K562 (cell line): ENCODE data around the gene CPA2. TPM values are rescaled to one million over a fixed set of nuclear protein-coding genes. Genes with fewer than 3 reads are reported as not detected.

Experiments used
- ATAC-seq: fragments of 200-7000 bp; cut with Tn5 transposase; 3 replicates; pipeline ENCODE4 v1.9.1; 2020; ENCODE audit warnings: moderate library complexity
- BruUV-seq: library from RNA; stranded (reverse); fragments of 400-500 nt; replicated peaks from 2 replicates; lab custom pipeline; 2021; lab: Mats Ljungman, UMichigan
- CTCF ChIA-PET: fragments of 300-600 bp; formaldehyde crosslinking; extraction: SDS; loops from one replicate; lab custom pipeline; 2021; ENCODE audit warnings: low intra/inter-chr PET ratio; lab: Yijun Ruan, JAX
- POLR2A ChIA-PET: fragments of 300-600, 350-650 bp; sonication (Branson Sonifier 250); formaldehyde crosslinking; extraction: SDS; loops from one replicate; lab custom pipeline; 2021; ENCODE audit warnings: antibody characterized with exemption, inconsistent platforms; lab: Yijun Ruan, JAX
- DNase-seq, 4 experiments: peaks; one replicate each; pipeline versions ENCODE4 v3.0.0 to v3.0.0-alpha.2; 2011 to 2018; ENCODE audit warnings: low spot score in 3 of 4, mixed read lengths in 3 of 4; ENCODE audit errors: extremely low read depth in 1 of 4
- FAIRE-seq: peaks from 2 replicates; lab custom pipeline; 2011; peaks lifted over from hg19 to GRCh38; lab: Jason Lieb, UNC
- H2AFZ ChIP-seq: 2 replicates; pipeline ENCODE4 v1.6.0; 2011; ENCODE audit warnings: low read depth, low read length, control low read depth, inconsistent platforms
- H3K27ac ChIP-seq: fragments of 200-600 bp; 3 replicates; pipeline ENCODE4 v1.8.0; 2011; ENCODE audit warnings: low read depth, mild to moderate bottlenecking, control low read depth, inconsistent platforms, low read length, moderate library complexity, mixed read lengths; ENCODE audit errors: extremely low read depth
- H3K27me3 ChIP-seq, 2 experiments: fragments of 300-600 bp in 1 of 2; 2 replicates in 1 of 2; 3 replicates in 1 of 2; pipeline versions ENCODE4 v1.6.0 to v1.8.0; 2011; ENCODE audit warnings: inconsistent platforms in 2 of 2, low read length in 2 of 2, mild to moderate bottlenecking in 1 of 2, mixed read lengths in 1 of 2, moderate library complexity in 1 of 2; ENCODE audit not compliant: control insufficient read depth in 2 of 2, insufficient read depth in 2 of 2
- H3K36me3 ChIP-seq: fragments of 300-600 bp; 3 replicates; pipeline ENCODE4 v1.8.0; 2011; ENCODE audit warnings: mild to moderate bottlenecking, low read length, inconsistent platforms; ENCODE audit not compliant: control insufficient read depth, insufficient read depth
- H3K4me1 ChIP-seq, 2 experiments: fragments of 200-600 bp in 1 of 2; replicated peaks in 1 of 2; 2 replicates in 1 of 2; 3 replicates in 1 of 2; pipeline versions ENCODE4 v1.5.1 to v1.8.0; 2011; ENCODE audit warnings: inconsistent platforms in 2 of 2, low read length in 2 of 2, mild to moderate bottlenecking in 1 of 2, mixed read lengths in 1 of 2, moderate library complexity in 1 of 2; ENCODE audit not compliant: control insufficient read depth in 2 of 2, insufficient read depth in 2 of 2
- H3K4me2 ChIP-seq: 2 replicates; pipeline ENCODE4 v1.6.1; 2011; ENCODE audit warnings: low read length, control low read depth, inconsistent platforms, mixed read lengths; ENCODE audit not compliant: insufficient read depth
- H3K4me3 ChIP-seq: fragments of 200-600 bp; sonication (generic), shearing (Covaris generic); 2 replicates; pipeline ENCODE4 v1.5.1; 2016; ENCODE audit warnings: control low read depth, inconsistent platforms
- H3K79me2 ChIP-seq: fragments of 200-600 bp; 3 replicates; pipeline ENCODE4 v1.8.0; 2011; ENCODE audit warnings: low read length, inconsistent platforms; ENCODE audit not compliant: control insufficient read depth, insufficient read depth
- H3K9ac ChIP-seq, 2 experiments: 2 replicates each; pipeline versions ENCODE4 v1.6.0 to v1.6.1; 2011; ENCODE audit warnings: low read depth in 2 of 2, low read length in 2 of 2, control low read depth in 1 of 2, inconsistent platforms in 1 of 2, mild to moderate bottlenecking in 1 of 2, mixed read lengths in 1 of 2; ENCODE audit not compliant: insufficient read depth in 1 of 2
- H3K9me1 ChIP-seq: one replicate; pipeline ENCODE4 v1.6.0; 2011; ENCODE audit warnings: inconsistent platforms, mild to moderate bottlenecking, low read length, moderate library complexity; ENCODE audit not compliant: control insufficient read depth, insufficient read depth
- H3K9me3 ChIP-seq: replicated peaks from 2 replicates; pipeline ENCODE4 v1.5.1; 2011; ENCODE audit warnings: low read depth, low read length, inconsistent platforms; ENCODE audit not compliant: control insufficient read depth, insufficient read depth
- H4K20me1 ChIP-seq: replicated peaks from 2 replicates; pipeline ENCODE4 v1.6.1; 2011; ENCODE audit warnings: low read length, inconsistent platforms, mixed read lengths; ENCODE audit not compliant: control insufficient read depth, insufficient read depth
- CBX1 ChIP-seq: sonication (generic); IDR thresholded peaks from 2 replicates; pipeline ENCODE4 v1.6.1; 2016; ENCODE audit warnings: antibody characterized with exemption, low read depth, mild to moderate bottlenecking
- ESRRB ChIP-seq: fragments of 250-450 bp; sonication (Bioruptor Pico); IDR thresholded peaks from 2 replicates; pipeline ENCODE4 v1.5.0; 2020; ENCODE audit warnings: mild to moderate bottlenecking, moderate library complexity, borderline replicate concordance
- ETV1 ChIP-seq: fragments of 450-650 bp; conservative IDR thresholded peaks from 2 replicates; pipeline ENCODE4 v1.6.1; 2016; ENCODE audit warnings: missing genetic modification characterization, control low read depth, low read depth, missing compliant biosample characterization
- HDAC6 ChIP-seq: IDR thresholded peaks from 2 replicates; pipeline ENCODE4 v1.6.1; 2012; ENCODE audit warnings: low read depth, mild to moderate bottlenecking, control low read depth, inconsistent platforms, low read length, moderate library complexity
- HMGN3 ChIP-seq: IDR thresholded peaks from 2 replicates; pipeline ENCODE4 v1.6.1; 2011; ENCODE audit warnings: borderline replicate concordance, low read depth, mild to moderate bottlenecking, mixed read lengths, low read length; ENCODE audit not compliant: insufficient read length; ENCODE audit errors: extremely low read depth
- NR2F6 ChIP-seq: fragments of 450-650 bp; formaldehyde crosslinking; IDR thresholded peaks from 2 replicates; pipeline ENCODE4 v1.4.0; 2020; ENCODE audit warnings: mild to moderate bottlenecking
- TAF15 ChIP-seq: fragments of 200-400 bp; formaldehyde crosslinking; IDR thresholded peaks from 2 replicates; pipeline ENCODE4 v1.6.1; 2017; ENCODE audit warnings: mild to moderate bottlenecking, low read depth, low read length, moderate library complexity
- TARDBP ChIP-seq: fragments of 450-650 bp; IDR thresholded peaks from 2 replicates; pipeline ENCODE4 v1.6.1; 2016
- TCF7L2 ChIP-seq: fragments of 150-350 bp; IDR thresholded peaks from 2 replicates; pipeline ENCODE4 v1.6.1; 2016; ENCODE audit warnings: low read depth, mild to moderate bottlenecking, low read length, moderate library complexity
- YBX1 ChIP-seq: fragments of 450-650 bp; IDR thresholded peaks from 2 replicates; pipeline ENCODE4 v1.7.1; 2016; ENCODE audit warnings: mild to moderate bottlenecking
- ZC3H11A ChIP-seq: IDR thresholded peaks from 2 replicates; pipeline ENCODE4 v1.6.1; 2012; ENCODE audit warnings: low read depth, low read length, improper control_type of control experiment
- ZHX1 ChIP-seq: fragments of 150-350 bp; conservative IDR thresholded peaks from 2 replicates; pipeline ENCODE4 v1.6.1; 2014; ENCODE audit warnings: low read length
- ZNF79 ChIP-seq: fragments of 250-450 bp; sonication (Bioruptor Pico); IDR thresholded peaks from 2 replicates; pipeline ENCODE4 v1.4.0; 2020; ENCODE audit warnings: low read depth, mild to moderate bottlenecking, moderate library complexity
- WGBS: fragments of 100-300 bp; shearing (Covaris generic); methylation state at CpG from one replicate; pipeline ENCODE4 v1.1.6; 2016; ENCODE audit warnings: low coverage, mixed read lengths; ENCODE audit not compliant: insufficient coverage; ENCODE audit errors: missing lambda C conversion rate; 5-methylcytosine and 5-hydroxymethylcytosine counted together
- in situ Hi-C: fragments of 300-500 bp; cut with MboI; formaldehyde crosslinking; loops from 4 replicates; pipeline ENCODE4 v1.15.0; 2018; ENCODE audit warnings: inconsistent platforms, mixed read lengths
- intact Hi-C: fragments of 100-400 bp; cut with micrococcal nuclease; formaldehyde crosslinking; loops from 2 replicates; pipeline ENCODE4 v1.14.2; 2022
- polyA plus RNA-seq, 8 experiments: library from polyadenylated mRNA; depleted of rRNA in 4 of 8; stranded (reverse) in 5 of 8; unstranded in 3 of 8; fragments of >200 nt; fragmentation: Nextera tagmentation in 2 of 8; fragmentation: Illumina TruSeq in 1 of 8; extraction: Ambion mirVana in 2 of 8; extraction: Trizol in 1 of 8; gene quantifications; 2 replicates each; pipeline versions ENCODE4 v1.2.1 to v1.2.3, GENCODE V29; 2011 to 2014; ENCODE audit warnings: inconsistent platforms in 1 of 8, missing spikeins in 1 of 8
- total RNA-seq, 7 experiments: library from RNA; depleted of rRNA in 6 of 7; stranded (reverse); fragments of >200 nt in 6 of 7; fragmentation: Illumina TruSeq in 2 of 7; extraction: Trizol in 2 of 7; gene quantifications; 2 replicates each; pipeline versions ENCODE4 v1.2.1 to v1.2.3, GENCODE V29; 2011 to 2021; ENCODE audit warnings: low replicate concordance in 1 of 7
- TF ChIP-seq, protein P1 (sequence below): sonication (generic); formaldehyde crosslinking; IDR thresholded peaks from 2 replicates; pipeline ENCODE4 v1.8.0; 2022; ENCODE audit warnings: mild to moderate bottlenecking, low read depth, missing genetic modification reagents
- TF ChIP-seq, protein P2 (sequence below): sonication (generic); formaldehyde crosslinking; IDR thresholded peaks from 2 replicates; pipeline ENCODE4 v1.8.1; 2023; ENCODE audit warnings: mild to moderate bottlenecking, missing genetic modification reagents

CPA2 gene
- total and polyA plus RNA-seq, 9 of the 15 experiments (the other 6 are each of a cell fraction or from before 2014, with no cell fraction given) = 0.04 to 0.84 (median 0.09) TPM; not detected in 4

DNA sequence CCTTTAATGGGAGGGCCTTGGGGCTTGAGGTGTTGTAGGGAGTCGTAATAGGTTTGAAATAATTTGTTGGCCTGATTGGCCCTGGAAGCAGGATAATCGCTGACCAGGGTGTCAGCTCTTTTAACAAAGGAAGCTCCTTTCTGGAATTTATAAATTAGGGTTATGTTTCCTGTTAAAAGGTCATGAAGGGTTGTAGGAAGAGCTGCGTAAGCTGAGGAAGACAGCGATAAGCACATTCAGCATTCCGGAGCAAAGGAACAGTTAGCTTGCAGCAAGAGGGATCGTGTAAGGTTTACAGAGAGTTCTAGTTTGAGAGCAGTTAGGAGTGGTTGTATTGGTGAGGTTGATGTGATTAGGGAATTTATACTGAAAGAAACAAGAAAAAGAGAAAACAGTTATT, 47.6 kb downstream of the CPA2 start (continued):
- TF ChIP-seq ZHX1 (no peak), ZC3H11A (no peak)
- TF ChIP-seq, protein P1, sequence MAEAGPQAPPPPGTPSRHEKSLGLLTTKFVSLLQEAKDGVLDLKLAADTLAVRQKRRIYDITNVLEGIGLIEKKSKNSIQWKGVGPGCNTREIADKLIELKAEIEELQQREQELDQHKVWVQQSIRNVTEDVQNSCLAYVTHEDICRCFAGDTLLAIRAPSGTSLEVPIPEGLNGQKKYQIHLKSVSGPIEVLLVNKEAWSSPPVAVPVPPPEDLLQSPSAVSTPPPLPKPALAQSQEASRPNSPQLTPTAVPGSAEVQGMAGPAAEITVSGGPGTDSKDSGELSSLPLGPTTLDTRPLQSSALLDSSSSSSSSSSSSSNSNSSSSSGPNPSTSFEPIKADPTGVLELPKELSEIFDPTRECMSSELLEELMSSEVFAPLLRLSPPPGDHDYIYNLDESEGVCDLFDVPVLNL (CRISPR knock-in tag) = no peak

- POLR2A ChIA-PET = no interaction called here
- in situ Hi-C loops = no loop called here
- no TSS peak for BruUV-seq
Observed at GRCh38 chr7:130319541-130319940, 52.9 kb downstream of the CPA2 start.

More at GRCh38 chr7:130319541-130319940, 52.9 kb downstream of the CPA2 start:
- 4% methylated on average over 1 of the region's 1 CpG for WGBS
- TF ChIP-seq, protein P2, sequence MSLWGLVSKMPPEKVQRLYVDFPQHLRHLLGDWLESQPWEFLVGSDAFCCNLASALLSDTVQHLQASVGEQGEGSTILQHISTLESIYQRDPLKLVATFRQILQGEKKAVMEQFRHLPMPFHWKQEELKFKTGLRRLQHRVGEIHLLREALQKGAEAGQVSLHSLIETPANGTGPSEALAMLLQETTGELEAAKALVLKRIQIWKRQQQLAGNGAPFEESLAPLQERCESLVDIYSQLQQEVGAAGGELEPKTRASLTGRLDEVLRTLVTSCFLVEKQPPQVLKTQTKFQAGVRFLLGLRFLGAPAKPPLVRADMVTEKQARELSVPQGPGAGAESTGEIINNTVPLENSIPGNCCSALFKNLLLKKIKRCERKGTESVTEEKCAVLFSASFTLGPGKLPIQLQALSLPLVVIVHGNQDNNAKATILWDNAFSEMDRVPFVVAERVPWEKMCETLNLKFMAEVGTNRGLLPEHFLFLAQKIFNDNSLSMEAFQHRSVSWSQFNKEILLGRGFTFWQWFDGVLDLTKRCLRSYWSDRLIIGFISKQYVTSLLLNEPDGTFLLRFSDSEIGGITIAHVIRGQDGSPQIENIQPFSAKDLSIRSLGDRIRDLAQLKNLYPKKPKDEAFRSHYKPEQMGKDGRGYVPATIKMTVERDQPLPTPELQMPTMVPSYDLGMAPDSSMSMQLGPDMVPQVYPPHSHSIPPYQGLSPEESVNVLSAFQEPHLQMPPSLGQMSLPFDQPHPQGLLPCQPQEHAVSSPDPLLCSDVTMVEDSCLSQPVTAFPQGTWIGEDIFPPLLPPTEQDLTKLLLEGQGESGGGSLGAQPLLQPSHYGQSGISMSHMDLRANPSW (CRISPR knock-in tag) = no peak
- no peak for TF ChIP-seq NR2F6 (CRISPR knock-in tag)
- no peak for TF ChIP-seq ZNF79
- TF ChIP-seq YBX1 = no peak
- no peak for TF ChIP-seq TAF15
- no peak for TF ChIP-seq ESRRB (CRISPR knock-in tag)
- TF ChIP-seq CBX1 = no peak
- no peak for TF ChIP-seq TCF7L2
- no peak for TF ChIP-seq HMGN3
- no peak for TF ChIP-seq ETV1
- no peak for TF ChIP-seq HDAC6
- TF ChIP-seq TARDBP = no peak
- DNase-seq (no peak), FAIRE-seq (no peak), ATAC-seq (no peak)
- Histone ChIP-seq H3K4me2 (no peak overlapping the region), H3K9me3 (no peaks in the 10 kb centered on the region; the same call in 1 of the 2 replicates), H3K9ac (no peak overlapping the region), H3K4me3 (no peak overlapping the region), H4K20me1 (no peaks in the 10 kb centered on the region), H3K4me1 (no peaks in the 10 kb centered on the region), H3K27ac (no peak overlapping the region), H3K27me3 (peaks cover 48 to 69% of the 10 kb centered on the region in 2 experiments; a peak in 4 of 5 replicates), H3K79me2 (no peaks in the 10 kb centered on the region), H3K9me1 (no peaks in the 10 kb centered on the region), H2AFZ (no peak overlapping the region), H3K36me3 (no peaks in the 10 kb centered on the region)
- CTCF ChIA-PET = no interaction called here
- intact Hi-C loops = no loop called here
